Stomach (tissue), 19 donors: Measurements from ENCODE around the gene RTCA. TPM values are rescaled to one million over a fixed set of nuclear protein-coding genes. Genes with fewer than 3 reads are reported as not detected.
A peak's percentile ranks its signal among the peaks of the same experiment; 100 is the strongest.

ENCODE experiments used
- DNase-seq, 2 donors: peaks; one replicate each; pipeline versions ENCODE4 v3.0.0 to v3.0.0-alpha.2; 2013 to 2019
- H3K27ac ChIP-seq, 5 donors: fragments of 200-600 bp in 4 of 5; sonication (generic) in 4 of 5; one replicate each; pipeline ENCODE4 v1.5.1; 2013 to 2019; ENCODE audit warnings: mild to moderate bottlenecking in 1 of 5, moderate library complexity in 1 of 5
- H3K27me3 ChIP-seq, 3 donors: fragments of 200-600 bp; sonication (generic); one replicate each; pipeline ENCODE4 v1.5.1; 2017 to 2019; ENCODE audit warnings: mixed run types in 1 of 3
- H3K36me3 ChIP-seq, 4 donors: fragments of 200-600 bp; sonication (generic); 1 replicate in 3 of 4; 2 replicates in 1 of 4; pipeline ENCODE4 v1.5.1; 2016 to 2019
- H3K4me1 ChIP-seq, 4 donors: fragments of 200-600 bp; sonication (generic); one replicate each; pipeline ENCODE4 v1.5.1; 2016 to 2019
- H3K4me3 ChIP-seq, 4 donors: fragments of 200-600 bp; sonication (generic) in 3 of 4; one replicate each; pipeline ENCODE4 v1.5.1; 2016 to 2019; ENCODE audit warnings: mild to moderate bottlenecking in 1 of 4
- H3K9me3 ChIP-seq, 4 donors: fragments of 200-600 bp; sonication (generic); one replicate each; pipeline ENCODE4 v1.5.1; 2016 to 2019
- EP300 ChIP-seq: sonication (generic); formaldehyde crosslinking; IDR thresholded peaks from one replicate; pipeline ENCODE4 v1.6.1; 2017; ENCODE audit warnings: antibody characterized with exemption
- POLR2A ChIP-seq, 4 donors: fragments of 450-650 bp; IDR thresholded peaks; one replicate each; pipeline ENCODE4 v1.6.1; 2016; ENCODE audit warnings: antibody characterized with exemption in 4 of 4, control low read depth in 2 of 4, mild to moderate bottlenecking in 1 of 4, moderate library complexity in 1 of 4
- POLR2AphosphoS5 ChIP-seq, 3 donors: sonication (generic); formaldehyde crosslinking; IDR thresholded peaks; one replicate each; pipeline ENCODE4 v1.6.1; 2016; ENCODE audit warnings: antibody characterized with exemption in 3 of 3
- WGBS, 5 donors: extraction: QIAGEN DNeasy Blood & Tissue Kit in 3 of 5; methylation state at CpG; one replicate each; pipeline versions ENCODE4 v1.1.5 to v1.1.7; 2013 to 2018; 5-methylcytosine and 5-hydroxymethylcytosine counted together
- intact Hi-C: fragments of 100-400 bp; cut with DNase I; formaldehyde crosslinking; loops from one replicate; pipeline ENCODE4 v1.15.1; 2023; ENCODE audit warnings: low total_unique reads
- long read RNA-seq, 10 donors: transcript quantifications; one replicate each; lab custom pipeline, GENCODE V29; 2026
- polyA plus RNA-seq, 3 donors: library from polyadenylated mRNA; stranded (reverse); fragments of 200-250 nt; gene quantifications; one replicate each; pipeline ENCODE4 v1.2.3, GENCODE V29; 2013
- total RNA-seq, 5 donors: library from RNA; depleted of rRNA; stranded (reverse); fragments of >200 nt; gene quantifications; one replicate each; pipeline versions ENCODE4 v1.1.0 to v1.2.3, GENCODE V29; 2014 to 2016
- TF ChIP-seq, protein P1 (sequence below), 7 experiments: fragments of 450-650 bp in 4 of 7; fragments of 200-600 bp in 3 of 7; sonication (generic) in 3 of 7; IDR thresholded peaks; one replicate each; pipeline ENCODE4 v1.5.1; 2016 to 2019; ENCODE audit warnings: antibody characterized with exemption in 7 of 7, control low read depth in 2 of 7, mild to moderate bottlenecking in 1 of 7
- donor health status: healthy with polysubstance abuse.
- donor health status: Bipolar disorder and iron deficiency.
- donor health status: healthy.

RTCA gene
- total RNA-seq (10 to 100 TPM; 16.5 to 51.9 (median 19.8) TPM), polyA plus RNA-seq (10 to 100 TPM; 22.1 to 29.6 (median 22.6) TPM)
- long read RNA-seq, donor 1, partial matches to known transcripts: 0 of 1 reads
- long read RNA-seq, donor 1, other reads (novel, unspliced or antisense): 0 of 1 reads
- long read RNA-seq, donor 2, partial matches to known transcripts: 0 of 3 reads
- long read RNA-seq, donor 2, other reads (novel, unspliced or antisense): 0 of 3 reads
- long read RNA-seq, donor 3, partial matches to known transcripts: 6 of 9 reads
- long read RNA-seq, donor 3, other reads (novel, unspliced or antisense): 0 of 9 reads
- long read RNA-seq, donor 4: 0 reads
- long read RNA-seq, donor 5, transcript RTCA-203 (11 exons, 2,535 nt): major isoform, 8 of 8 reads
- long read RNA-seq, donor 5, partial matches to known transcripts: 0 of 8 reads
- long read RNA-seq, donor 5, other reads (novel, unspliced or antisense): 0 of 8 reads
- long read RNA-seq, donor 6: 0 reads
- long read RNA-seq, donor 7, partial matches to known transcripts: 0 of 3 reads
- long read RNA-seq, donor 7, other reads (novel, unspliced or antisense): 0 of 3 reads
- long read RNA-seq, donor 8, partial matches to known transcripts: 7 of 12 reads
- long read RNA-seq, donor 8, other reads (novel, unspliced or antisense): 0 of 12 reads
- long read RNA-seq, donor 9, transcript RTCA-203 (11 exons, 2,535 nt): major isoform, 7 of 20 reads
- long read RNA-seq, donor 9, partial matches to known transcripts: 12 of 20 reads
- long read RNA-seq, donor 9, other reads (novel, unspliced or antisense): 0 of 20 reads
- long read RNA-seq, donor 10, partial matches to known transcripts: 0 of 2 reads
- long read RNA-seq, donor 10, other reads (novel, unspliced or antisense): 0 of 2 reads

GRCh38 chr1:100265931-100266740, at the start of gene RTCA:
Gene RTCA, plus strand, starts transcription at chr1:100266216. Its CDS starts 160 bp downstream, at chr1:100266376.
- peak; percentile 98 for DNase-seq
- TF ChIP-seq, protein P1, sequence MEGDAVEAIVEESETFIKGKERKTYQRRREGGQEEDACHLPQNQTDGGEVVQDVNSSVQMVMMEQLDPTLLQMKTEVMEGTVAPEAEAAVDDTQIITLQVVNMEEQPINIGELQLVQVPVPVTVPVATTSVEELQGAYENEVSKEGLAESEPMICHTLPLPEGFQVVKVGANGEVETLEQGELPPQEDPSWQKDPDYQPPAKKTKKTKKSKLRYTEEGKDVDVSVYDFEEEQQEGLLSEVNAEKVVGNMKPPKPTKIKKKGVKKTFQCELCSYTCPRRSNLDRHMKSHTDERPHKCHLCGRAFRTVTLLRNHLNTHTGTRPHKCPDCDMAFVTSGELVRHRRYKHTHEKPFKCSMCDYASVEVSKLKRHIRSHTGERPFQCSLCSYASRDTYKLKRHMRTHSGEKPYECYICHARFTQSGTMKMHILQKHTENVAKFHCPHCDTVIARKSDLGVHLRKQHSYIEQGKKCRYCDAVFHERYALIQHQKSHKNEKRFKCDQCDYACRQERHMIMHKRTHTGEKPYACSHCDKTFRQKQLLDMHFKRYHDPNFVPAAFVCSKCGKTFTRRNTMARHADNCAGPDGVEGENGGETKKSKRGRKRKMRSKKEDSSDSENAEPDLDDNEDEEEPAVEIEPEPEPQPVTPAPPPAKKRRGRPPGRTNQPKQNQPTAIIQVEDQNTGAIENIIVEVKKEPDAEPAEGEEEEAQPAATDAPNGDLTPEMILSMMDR (IDR thresholded peaks at IDR 0.05): no peak
- TF ChIP-seq POLR2AphosphoS5 (IDR thresholded peaks at IDR 0.05): peak; percentile 81 to 94 (median 88)
- TF ChIP-seq POLR2A (IDR thresholded peaks at IDR 0.05): peak in 1 of 4 donors; percentile 23
- TF ChIP-seq EP300: no peak
- WGBS, 5 donors: 0% methylated on average over 32 to 53 of the region's 53 CpGs
- intact Hi-C loops: no loop called here
- Histone ChIP-seq H3K27ac (peak within 1 kb of the TSS; percentile 88 to 95 (median 89)), H3K9me3 (no peaks in the 10 kb centered on the region), H3K36me3 (peaks cover 9 to 37% (median 35%) of the 10 kb centered on the region in 4 donors), H3K4me3 (peak within 1 kb of the TSS; percentile 80 to 97 (median 92)), H3K4me1 (peaks cover 6 to 53% (median 35%) of the 10 kb centered on the region in 4 donors), H3K27me3 (no peaks in the 10 kb centered on the region)

DNA sequence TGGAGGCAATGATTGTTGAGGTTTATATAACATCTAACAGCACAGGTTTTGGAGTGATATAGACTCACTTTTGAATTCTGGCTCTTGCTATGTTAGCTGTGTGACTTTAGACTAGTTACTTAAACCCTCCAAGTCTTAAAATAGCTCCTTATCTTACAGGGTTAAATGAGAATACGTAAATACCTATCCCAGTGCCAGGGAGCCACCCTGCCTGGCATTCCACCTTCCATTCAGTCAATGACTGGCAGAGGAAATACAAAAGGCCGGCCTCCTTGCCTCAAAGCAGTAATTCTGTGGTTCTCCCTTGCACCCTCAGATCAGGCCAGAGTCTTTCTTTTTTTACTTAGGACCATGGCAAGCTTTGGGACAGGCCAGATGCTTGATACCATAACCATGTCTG, 48.2 kb upstream of the RTCA start:
- TF ChIP-seq EP300 (no peak), POLR2AphosphoS5 (IDR thresholded peaks at IDR 0.05) (no peak), POLR2A (IDR thresholded peaks at IDR 0.05) (no peak)
- TF ChIP-seq, protein P1 (IDR thresholded peaks at IDR 0.05): no peak
- intact Hi-C loops: no loop called here

GRCh38 chr1:100219457-100219856, 46.6 kb upstream of the RTCA start:
- H3K4me3 ChIP-seq: no peak overlapping the region
- TF ChIP-seq POLR2AphosphoS5 (IDR thresholded peaks at IDR 0.05): no peak
- TF ChIP-seq, protein P1 (IDR thresholded peaks at IDR 0.05): no peak
- no peak for TF ChIP-seq EP300
- no peak for TF ChIP-seq POLR2A (IDR thresholded peaks at IDR 0.05)
- H3K9me3 ChIP-seq: no peaks in the 10 kb centered on the region
- 76 to 85% (median 79%) methylated on average over 5 to 6 of the region's 6 CpGs for WGBS, 5 donors
- no peak overlapping the region for H3K27ac ChIP-seq
- H3K4me1 ChIP-seq: no peaks in the 10 kb centered on the region
- DNase-seq: no peak
- intact Hi-C loops: no loop called here
- H3K27me3 ChIP-seq: no peaks in the 10 kb centered on the region
- H3K36me3 ChIP-seq: peaks cover 13 to 56% (median 46%) of the 10 kb centered on the region in 4 donors

More for the DNA sequence above, 48.2 kb upstream of the RTCA start:
- Histone ChIP-seq H3K27me3 (no peaks in the 10 kb centered on the region), H3K4me1 (no peaks in the 10 kb centered on the region), H3K9me3 (no peaks in the 10 kb centered on the region), H3K36me3 (peaks cover 22 to 68% (median 57%) of the 10 kb centered on the region in 4 donors), H3K4me3 (no peak overlapping the region), H3K27ac (peak overlapping the region in 1 of 5 donors; percentile 24)
- 30 to 77% (median 50%) methylated on average over 2 of the region's 2 CpGs for WGBS, 5 donors
- peak in 1 of 2 donors; percentile 45 for DNase-seq
